Measurements from ENCODE around the gene USP9Y.

USP9Y gene

GRCh38 chrY:12765976-12766375, 64.9 kb downstream of the USP9Y start:
- Histone ChIP-seq H3K9ac (ENCODE audit: low read depth in 1 of 2, low read length in 2 of 2) (no peak overlapping the region), H3K4me1 (ENCODE audit: control insufficient read depth in 2 of 2, insufficient read depth in 2 of 2, low read length in 2 of 2) (no peaks in the 10 kb centered on the region), H3K4me3 (ENCODE audit: low read length in 2 of 2) (no peak overlapping the region), H3K9me3 (ENCODE audit: control insufficient read depth in 2 of 2, low read length in 2 of 2) (no peaks in the 10 kb centered on the region), H3K27ac (ENCODE audit: low read depth in 2 of 2, low read length in 2 of 2) (no peak overlapping the region), H3K27me3 (ENCODE audit: control insufficient read depth in 2 of 2, insufficient read depth in 2 of 2, low read length in 2 of 2) (no peaks in the 10 kb centered on the region), H3K36me3 (ENCODE audit: control insufficient read depth in 2 of 2, insufficient read depth in 2 of 2, low read length in 2 of 2) (no peaks in the 10 kb centered on the region)

GRCh38 chrY:12784521-12784920, 83.5 kb downstream of the USP9Y start:
- H3K9ac ChIP-seq (ENCODE audit: low read depth in 1 of 2, low read length in 2 of 2), result no peak overlapping the region
- no peak overlapping the region for H3K4me3 ChIP-seq (ENCODE audit: low read length in 2 of 2)
- H3K36me3 ChIP-seq (ENCODE audit: control insufficient read depth in 2 of 2, insufficient read depth in 2 of 2, low read length in 2 of 2), result no peaks in the 10 kb centered on the region
- H3K9me3 ChIP-seq (ENCODE audit: control insufficient read depth in 2 of 2, low read length in 2 of 2), result no peaks in the 10 kb centered on the region
- no peaks in the 10 kb centered on the region for H3K4me1 ChIP-seq (ENCODE audit: control insufficient read depth in 2 of 2, insufficient read depth in 2 of 2, low read length in 2 of 2)
- no peak overlapping the region for H3K27ac ChIP-seq (ENCODE audit: low read depth in 2 of 2, low read length in 2 of 2)
- no peaks in the 10 kb centered on the region for H3K27me3 ChIP-seq (ENCODE audit: control insufficient read depth in 2 of 2, insufficient read depth in 2 of 2, low read length in 2 of 2)

- Histone ChIP-seq H3K36me3 (ENCODE audit: control insufficient read depth in 2 of 2, insufficient read depth in 2 of 2, low read length in 2 of 2) (no peaks in the 10 kb centered on the region), H3K27ac (ENCODE audit: low read depth in 2 of 2, low read length in 2 of 2) (no peak overlapping the region), H3K27me3 (ENCODE audit: control insufficient read depth in 2 of 2, insufficient read depth in 2 of 2, low read length in 2 of 2) (no peaks in the 10 kb centered on the region), H3K4me1 (ENCODE audit: control insufficient read depth in 2 of 2, insufficient read depth in 2 of 2, low read length in 2 of 2) (no peaks in the 10 kb centered on the region), H3K9ac (ENCODE audit: low read depth in 1 of 2, low read length in 2 of 2) (no peak overlapping the region), H3K4me3 (ENCODE audit: low read length in 2 of 2) (no peak overlapping the region), H3K9me3 (ENCODE audit: control insufficient read depth in 2 of 2, low read length in 2 of 2) (no peaks in the 10 kb centered on the region)
Measured at GRCh38 chrY:12793999-12794398, 93.0 kb downstream of the USP9Y start.

GRCh38 chrY:12808046-12808445, 107.0 kb downstream of the USP9Y start:
- no peak overlapping the region for H3K4me3 ChIP-seq (ENCODE audit: low read length in 2 of 2)
- H3K9me3 ChIP-seq (ENCODE audit: control insufficient read depth in 2 of 2, low read length in 2 of 2), result no peaks in the 10 kb centered on the region
- no peaks in the 10 kb centered on the region for H3K36me3 ChIP-seq (ENCODE audit: control insufficient read depth in 2 of 2, insufficient read depth in 2 of 2, low read length in 2 of 2)
- H3K4me1 ChIP-seq (ENCODE audit: control insufficient read depth in 2 of 2, insufficient read depth in 2 of 2, low read length in 2 of 2), result no peaks in the 10 kb centered on the region
- no peak overlapping the region for H3K27ac ChIP-seq (ENCODE audit: low read depth in 2 of 2, low read length in 2 of 2)
- H3K27me3 ChIP-seq (ENCODE audit: control insufficient read depth in 2 of 2, insufficient read depth in 2 of 2, low read length in 2 of 2), result no peaks in the 10 kb centered on the region
- H3K9ac ChIP-seq (ENCODE audit: low read depth in 1 of 2, low read length in 2 of 2), result no peak overlapping the region

GRCh38 chrY:12809034-12809433, 108.0 kb downstream of the USP9Y start:
- H3K4me1 ChIP-seq (ENCODE audit: control insufficient read depth in 2 of 2, insufficient read depth in 2 of 2, low read length in 2 of 2), result no peaks in the 10 kb centered on the region
- no peaks in the 10 kb centered on the region for H3K36me3 ChIP-seq (ENCODE audit: control insufficient read depth in 2 of 2, insufficient read depth in 2 of 2, low read length in 2 of 2)
- no peak overlapping the region for H3K9ac ChIP-seq (ENCODE audit: low read depth in 1 of 2, low read length in 2 of 2)
- no peaks in the 10 kb centered on the region for H3K27me3 ChIP-seq (ENCODE audit: control insufficient read depth in 2 of 2, insufficient read depth in 2 of 2, low read length in 2 of 2)
- H3K27ac ChIP-seq (ENCODE audit: low read depth in 2 of 2, low read length in 2 of 2), result no peak overlapping the region
- H3K9me3 ChIP-seq (ENCODE audit: control insufficient read depth in 2 of 2, low read length in 2 of 2), result no peaks in the 10 kb centered on the region
- H3K4me3 ChIP-seq (ENCODE audit: low read length in 2 of 2), result no peak overlapping the region

GRCh38 chrY:12823408-12823807, 122.4 kb downstream of the USP9Y start:
- Histone ChIP-seq H3K9ac (ENCODE audit: low read depth in 1 of 2, low read length in 2 of 2) (no peak overlapping the region), H3K27me3 (ENCODE audit: control insufficient read depth in 2 of 2, insufficient read depth in 2 of 2, low read length in 2 of 2) (no peaks in the 10 kb centered on the region), H3K4me3 (ENCODE audit: low read length in 2 of 2) (no peak overlapping the region), H3K4me1 (ENCODE audit: control insufficient read depth in 2 of 2, insufficient read depth in 2 of 2, low read length in 2 of 2) (no peaks in the 10 kb centered on the region), H3K27ac (ENCODE audit: low read depth in 2 of 2, low read length in 2 of 2) (no peak overlapping the region), H3K36me3 (ENCODE audit: control insufficient read depth in 2 of 2, insufficient read depth in 2 of 2, low read length in 2 of 2) (no peaks in the 10 kb centered on the region), H3K9me3 (ENCODE audit: control insufficient read depth in 2 of 2, low read length in 2 of 2) (no peaks in the 10 kb centered on the region)

- Histone ChIP-seq H3K4me3 (ENCODE audit: low read length in 2 of 2) (no peak overlapping the region), H3K4me1 (ENCODE audit: control insufficient read depth in 2 of 2, insufficient read depth in 2 of 2, low read length in 2 of 2) (no peaks in the 10 kb centered on the region), H3K27me3 (ENCODE audit: control insufficient read depth in 2 of 2, insufficient read depth in 2 of 2, low read length in 2 of 2) (no peaks in the 10 kb centered on the region), H3K9me3 (ENCODE audit: control insufficient read depth in 2 of 2, low read length in 2 of 2) (no peaks in the 10 kb centered on the region), H3K36me3 (ENCODE audit: control insufficient read depth in 2 of 2, insufficient read depth in 2 of 2, low read length in 2 of 2) (no peaks in the 10 kb centered on the region), H3K9ac (ENCODE audit: low read depth in 1 of 2, low read length in 2 of 2) (no peak overlapping the region), H3K27ac (ENCODE audit: low read depth in 2 of 2, low read length in 2 of 2) (no peak overlapping the region)
Measured at GRCh38 chrY:12826791-12827190, 125.8 kb downstream of the USP9Y start.

- H3K9ac ChIP-seq (ENCODE audit: low read depth in 1 of 2, low read length in 2 of 2), result no peak overlapping the region
- H3K9me3 ChIP-seq (ENCODE audit: control insufficient read depth in 2 of 2, low read length in 2 of 2), result no peaks in the 10 kb centered on the region
- H3K36me3 ChIP-seq (ENCODE audit: control insufficient read depth in 2 of 2, insufficient read depth in 2 of 2, low read length in 2 of 2), result no peaks in the 10 kb centered on the region
- no peaks in the 10 kb centered on the region for H3K4me1 ChIP-seq (ENCODE audit: control insufficient read depth in 2 of 2, insufficient read depth in 2 of 2, low read length in 2 of 2)
- H3K27ac ChIP-seq (ENCODE audit: low read depth in 2 of 2, low read length in 2 of 2), result no peak overlapping the region
- no peak overlapping the region for H3K4me3 ChIP-seq (ENCODE audit: low read length in 2 of 2)
- H3K27me3 ChIP-seq (ENCODE audit: control insufficient read depth in 2 of 2, insufficient read depth in 2 of 2, low read length in 2 of 2), result no peaks in the 10 kb centered on the region
Measured at GRCh38 chrY:12833284-12833683, 132.3 kb downstream of the USP9Y start.

- no peaks in the 10 kb centered on the region for H3K27me3 ChIP-seq (ENCODE audit: control insufficient read depth in 2 of 2, insufficient read depth in 2 of 2, low read length in 2 of 2)
- H3K27ac ChIP-seq (ENCODE audit: low read depth in 2 of 2, low read length in 2 of 2), result no peak overlapping the region
- H3K4me3 ChIP-seq (ENCODE audit: low read length in 2 of 2), result no peak overlapping the region
- no peaks in the 10 kb centered on the region for H3K36me3 ChIP-seq (ENCODE audit: control insufficient read depth in 2 of 2, insufficient read depth in 2 of 2, low read length in 2 of 2)
- H3K9ac ChIP-seq (ENCODE audit: low read depth in 1 of 2, low read length in 2 of 2), result no peak overlapping the region
- no peaks in the 10 kb centered on the region for H3K4me1 ChIP-seq (ENCODE audit: control insufficient read depth in 2 of 2, insufficient read depth in 2 of 2, low read length in 2 of 2)
- no peaks in the 10 kb centered on the region for H3K9me3 ChIP-seq (ENCODE audit: control insufficient read depth in 2 of 2, low read length in 2 of 2)
Measured at GRCh38 chrY:12837550-12837949, 136.5 kb downstream of the USP9Y start.

GRCh38 chrY:12841368-12841767, 140.3 kb downstream of the USP9Y start:
- H3K36me3 ChIP-seq (ENCODE audit: control insufficient read depth in 2 of 2, insufficient read depth in 2 of 2, low read length in 2 of 2), result no peaks in the 10 kb centered on the region
- H3K27me3 ChIP-seq (ENCODE audit: control insufficient read depth in 2 of 2, insufficient read depth in 2 of 2, low read length in 2 of 2), result no peaks in the 10 kb centered on the region
- no peaks in the 10 kb centered on the region for H3K4me1 ChIP-seq (ENCODE audit: control insufficient read depth in 2 of 2, insufficient read depth in 2 of 2, low read length in 2 of 2)

GRCh38 chrY:12846793-12847192, 145.8 kb downstream of the USP9Y start:
- Histone ChIP-seq H3K9ac (ENCODE audit: low read depth in 1 of 2, low read length in 2 of 2) (no peak overlapping the region), H3K9me3 (ENCODE audit: control insufficient read depth in 2 of 2, low read length in 2 of 2) (no peaks in the 10 kb centered on the region), H3K4me3 (ENCODE audit: low read length in 2 of 2) (no peak overlapping the region), H3K4me1 (ENCODE audit: control insufficient read depth in 2 of 2, insufficient read depth in 2 of 2, low read length in 2 of 2) (no peaks in the 10 kb centered on the region), H3K27ac (ENCODE audit: low read depth in 2 of 2, low read length in 2 of 2) (no peak overlapping the region), H3K27me3 (ENCODE audit: control insufficient read depth in 2 of 2, insufficient read depth in 2 of 2, low read length in 2 of 2) (no peaks in the 10 kb centered on the region), H3K36me3 (ENCODE audit: control insufficient read depth in 2 of 2, insufficient read depth in 2 of 2, low read length in 2 of 2) (no peaks in the 10 kb centered on the region)

More at GRCh38 chrY:12841368-12841767, 140.3 kb downstream of the USP9Y start:
- H3K4me3 ChIP-seq (ENCODE audit: low read length in 2 of 2), result no peak overlapping the region
- no peak overlapping the region for H3K9ac ChIP-seq (ENCODE audit: low read depth in 1 of 2, low read length in 2 of 2)
- H3K9me3 ChIP-seq (ENCODE audit: control insufficient read depth in 2 of 2, low read length in 2 of 2), result no peaks in the 10 kb centered on the region
- H3K27ac ChIP-seq (ENCODE audit: low read depth in 2 of 2, low read length in 2 of 2), result no peak overlapping the region
